K562 (cell line): ENCODE data around the gene ADAMTS10. TPM values are rescaled to one million over a fixed set of nuclear protein-coding genes. Genes with fewer than 3 reads are reported as not detected.

Source experiments
- ATAC-seq: fragments of 200-7000 bp; cut with Tn5 transposase; 3 replicates; pipeline ENCODE4 v1.9.1; 2020; ENCODE audit warnings: moderate library complexity
- BruUV-seq: library from RNA; stranded (reverse); fragments of 400-500 nt; replicated peaks from 2 replicates; lab custom pipeline; 2021; lab: Mats Ljungman, UMichigan
- CTCF ChIA-PET: fragments of 300-600 bp; formaldehyde crosslinking; extraction: SDS; loops from one replicate; lab custom pipeline; 2021; ENCODE audit warnings: low intra/inter-chr PET ratio; lab: Yijun Ruan, JAX
- POLR2A ChIA-PET: fragments of 300-600, 350-650 bp; sonication (Branson Sonifier 250); formaldehyde crosslinking; extraction: SDS; loops from one replicate; lab custom pipeline; 2021; ENCODE audit warnings: antibody characterized with exemption, inconsistent platforms; lab: Yijun Ruan, JAX
- DNase-seq, 4 experiments: peaks; one replicate each; pipeline versions ENCODE4 v3.0.0 to v3.0.0-alpha.2; 2011 to 2018; ENCODE audit warnings: low spot score in 3 of 4, mixed read lengths in 3 of 4; ENCODE audit errors: extremely low read depth in 1 of 4
- FAIRE-seq: peaks from 2 replicates; lab custom pipeline; 2011; peaks lifted over from hg19 to GRCh38; lab: Jason Lieb, UNC
- H2AFZ ChIP-seq: 2 replicates; pipeline ENCODE4 v1.6.0; 2011; ENCODE audit warnings: low read depth, low read length, control low read depth, inconsistent platforms
- H3K27ac ChIP-seq: fragments of 200-600 bp; 3 replicates; pipeline ENCODE4 v1.8.0; 2011; ENCODE audit warnings: low read depth, mild to moderate bottlenecking, control low read depth, inconsistent platforms, low read length, moderate library complexity, mixed read lengths; ENCODE audit errors: extremely low read depth
- H3K27me3 ChIP-seq, 2 experiments: fragments of 300-600 bp in 1 of 2; 2 replicates in 1 of 2; 3 replicates in 1 of 2; pipeline versions ENCODE4 v1.6.0 to v1.8.0; 2011; ENCODE audit warnings: inconsistent platforms in 2 of 2, low read length in 2 of 2, mild to moderate bottlenecking in 1 of 2, mixed read lengths in 1 of 2, moderate library complexity in 1 of 2; ENCODE audit not compliant: control insufficient read depth in 2 of 2, insufficient read depth in 2 of 2
- H3K36me3 ChIP-seq: fragments of 300-600 bp; 3 replicates; pipeline ENCODE4 v1.8.0; 2011; ENCODE audit warnings: mild to moderate bottlenecking, low read length, inconsistent platforms; ENCODE audit not compliant: control insufficient read depth, insufficient read depth
- H3K4me1 ChIP-seq, 2 experiments: fragments of 200-600 bp in 1 of 2; replicated peaks in 1 of 2; 2 replicates in 1 of 2; 3 replicates in 1 of 2; pipeline versions ENCODE4 v1.5.1 to v1.8.0; 2011; ENCODE audit warnings: inconsistent platforms in 2 of 2, low read length in 2 of 2, mild to moderate bottlenecking in 1 of 2, mixed read lengths in 1 of 2, moderate library complexity in 1 of 2; ENCODE audit not compliant: control insufficient read depth in 2 of 2, insufficient read depth in 2 of 2
- H3K4me2 ChIP-seq: 2 replicates; pipeline ENCODE4 v1.6.1; 2011; ENCODE audit warnings: low read length, control low read depth, inconsistent platforms, mixed read lengths; ENCODE audit not compliant: insufficient read depth
- H3K4me3 ChIP-seq: fragments of 200-600 bp; sonication (generic), shearing (Covaris generic); 2 replicates; pipeline ENCODE4 v1.5.1; 2016; ENCODE audit warnings: control low read depth, inconsistent platforms
- H3K79me2 ChIP-seq: fragments of 200-600 bp; 3 replicates; pipeline ENCODE4 v1.8.0; 2011; ENCODE audit warnings: low read length, inconsistent platforms; ENCODE audit not compliant: control insufficient read depth, insufficient read depth
- H3K9ac ChIP-seq, 2 experiments: 2 replicates each; pipeline versions ENCODE4 v1.6.0 to v1.6.1; 2011; ENCODE audit warnings: low read depth in 2 of 2, low read length in 2 of 2, control low read depth in 1 of 2, inconsistent platforms in 1 of 2, mild to moderate bottlenecking in 1 of 2, mixed read lengths in 1 of 2; ENCODE audit not compliant: insufficient read depth in 1 of 2
- H3K9me1 ChIP-seq: one replicate; pipeline ENCODE4 v1.6.0; 2011; ENCODE audit warnings: inconsistent platforms, mild to moderate bottlenecking, low read length, moderate library complexity; ENCODE audit not compliant: control insufficient read depth, insufficient read depth
- H3K9me3 ChIP-seq: replicated peaks from 2 replicates; pipeline ENCODE4 v1.5.1; 2011; ENCODE audit warnings: low read depth, low read length, inconsistent platforms; ENCODE audit not compliant: control insufficient read depth, insufficient read depth
- H4K20me1 ChIP-seq: replicated peaks from 2 replicates; pipeline ENCODE4 v1.6.1; 2011; ENCODE audit warnings: low read length, inconsistent platforms, mixed read lengths; ENCODE audit not compliant: control insufficient read depth, insufficient read depth
- CGGBP1 ChIP-seq: fragments of 250-450 bp; sonication (Bioruptor Pico); IDR thresholded peaks from 2 replicates; pipeline ENCODE4 v1.9.0; 2021; ENCODE audit warnings: mild to moderate bottlenecking
- FUS ChIP-seq: fragments of 200-400 bp; formaldehyde crosslinking; optimal IDR thresholded peaks from 2 replicates; pipeline ENCODE3; 2017; ENCODE audit warnings: low read depth, low read length
- LEF1 ChIP-seq: fragments of 450-650 bp; IDR thresholded peaks from 2 replicates; pipeline ENCODE4 v1.6.1; 2016; ENCODE audit warnings: mild to moderate bottlenecking
- POLR2G ChIP-seq: fragments of 200-400 bp; formaldehyde crosslinking; IDR thresholded peaks from 2 replicates; pipeline ENCODE4 v1.6.1; 2017; ENCODE audit warnings: low read depth, mild to moderate bottlenecking, antibody characterized with exemption, low read length, moderate library complexity
- ZNF23 ChIP-seq: fragments of 250-450 bp; sonication (Bioruptor Pico); IDR thresholded peaks from 2 replicates; pipeline ENCODE4 v1.4.0; 2020; ENCODE audit warnings: mild to moderate bottlenecking
- ZNF764 ChIP-seq: fragments of 250-450 bp; sonication (Bioruptor Pico); IDR thresholded peaks from 2 replicates; pipeline ENCODE4 v1.4.0; 2020; ENCODE audit warnings: low read depth, mild to moderate bottlenecking, moderate library complexity
- ZSCAN29 ChIP-seq: fragments of 450-650 bp; IDR thresholded peaks from 2 replicates; pipeline ENCODE4 v1.6.1; 2017
- WGBS: fragments of 100-300 bp; shearing (Covaris generic); methylation state at CpG from one replicate; pipeline ENCODE4 v1.1.6; 2016; ENCODE audit warnings: low coverage, mixed read lengths; ENCODE audit not compliant: insufficient coverage; ENCODE audit errors: missing lambda C conversion rate; 5-methylcytosine and 5-hydroxymethylcytosine counted together
- in situ Hi-C: fragments of 300-500 bp; cut with MboI; formaldehyde crosslinking; loops from 4 replicates; pipeline ENCODE4 v1.15.0; 2018; ENCODE audit warnings: inconsistent platforms, mixed read lengths
- intact Hi-C: fragments of 100-400 bp; cut with micrococcal nuclease; formaldehyde crosslinking; loops from 2 replicates; pipeline ENCODE4 v1.14.2; 2022
- polyA plus RNA-seq, 8 experiments: library from polyadenylated mRNA; depleted of rRNA in 4 of 8; stranded (reverse) in 5 of 8; unstranded in 3 of 8; fragments of >200 nt; fragmentation: Nextera tagmentation in 2 of 8; fragmentation: Illumina TruSeq in 1 of 8; extraction: Ambion mirVana in 2 of 8; extraction: Trizol in 1 of 8; gene quantifications; 2 replicates each; pipeline versions ENCODE4 v1.2.1 to v1.2.3, GENCODE V29; 2011 to 2014; ENCODE audit warnings: inconsistent platforms in 1 of 8, missing spikeins in 1 of 8
- total RNA-seq, 7 experiments: library from RNA; depleted of rRNA in 6 of 7; stranded (reverse); fragments of >200 nt in 6 of 7; fragmentation: Illumina TruSeq in 2 of 7; extraction: Trizol in 2 of 7; gene quantifications; 2 replicates each; pipeline versions ENCODE4 v1.2.1 to v1.2.3, GENCODE V29; 2011 to 2021; ENCODE audit warnings: low replicate concordance in 1 of 7

ADAMTS10 gene
- total and polyA plus RNA-seq, 9 of the 15 experiments (the other 6 are each of a cell fraction or from before 2014, with no cell fraction given), result 0.33 to 1.8 (median 0.57) TPM; not detected in 4

- ChIA-PET POLR2A (interaction anchor here (0.7 to 1.0 kb wide), 3 partner anchors 9 to 609 kb away, joined by 3 to 5 read pairs (median 3); no protein-coding TSS in a partner anchor), CTCF (interaction anchor here (0.8 to 1.2 kb wide), 2 partner anchors 34 to 79 kb away, joined by 3 to 5 read pairs; no protein-coding TSS in a partner anchor)
- H3K4me2 ChIP-seq, result no peak overlapping the region
- H3K9me3 ChIP-seq, result no peaks in the 10 kb centered on the region
- TF ChIP-seq POLR2G (no peak), FUS (no peak), ZNF23 (CRISPR knock-in tag) (no peak), ZSCAN29 (no peak), CGGBP1 (no peak), LEF1 (no peak), ZNF764 (no peak)
- H3K9ac ChIP-seq, result no peak overlapping the region
- ATAC-seq (no peak), DNase-seq (no peak), FAIRE-seq (no peak)
- no peaks in the 10 kb centered on the region for H3K79me2 ChIP-seq
- peaks cover 1 to 7% of the 10 kb centered on the region in 2 experiments; a peak in 3 of 5 replicates for H3K4me1 ChIP-seq
- H3K4me3 ChIP-seq, result no peak overlapping the region
- no peaks in the 10 kb centered on the region for H3K36me3 ChIP-seq
- no TSS peak for BruUV-seq
- WGBS, result 0% methylated on average over 6 of the region's 6 CpGs
- intact Hi-C loops, result loop anchor here (10.0 kb wide), 1 partner anchor 80 kb away; the partner anchor contains the start of gene ACTL9
- no peaks in the 10 kb centered on the region for H4K20me1 ChIP-seq
- H2AFZ ChIP-seq, result no peak overlapping the region
- no peaks in the 10 kb centered on the region for H3K9me1 ChIP-seq
- in situ Hi-C loops, result loop anchor here (10.0 kb wide), 1 partner anchor 80 kb away; the partner anchor contains the start of gene ACTL9
- no peak overlapping the region for H3K27ac ChIP-seq
- peaks cover 5 to 12% of the 10 kb centered on the region in 2 experiments; a peak in 2 of 5 replicates for H3K27me3 ChIP-seq
Measured at GRCh38 chr19:8615024-8615423, 4.5 kb upstream of the ADAMTS10 start.
